A549 (cell line): ENCODE data around the gene AP3B1.

Source experiments
- CTCF ChIP-seq: fragments of >200 bp; sonication (Bioruptor Twin); formaldehyde crosslinking; IDR thresholded peaks from 3 replicates; pipeline ENCODE4 v1.5.1; 2016
- EHMT2 ChIP-seq: fragments of 200-600 bp; sonication (generic); IDR thresholded peaks from 2 replicates; pipeline ENCODE4 v1.6.1; 2016; ENCODE audit warnings: antibody characterized with exemption, low read depth, mild to moderate bottlenecking, moderate library complexity
- KDM1A ChIP-seq: fragments of 200-600 bp; sonication (generic); IDR thresholded peaks from 2 replicates; pipeline ENCODE4 v1.6.1; 2016; ENCODE audit warnings: low read depth, mild to moderate bottlenecking
- PHF8 ChIP-seq: fragments of 200-600 bp; sonication (generic); IDR thresholded peaks from 2 replicates; pipeline ENCODE4 v1.6.1; 2016; ENCODE audit warnings: low read depth, mild to moderate bottlenecking, antibody characterized with exemption, moderate library complexity, borderline replicate concordance
- RFX5 ChIP-seq: fragments of 450-650 bp; IDR thresholded peaks from 2 replicates; pipeline ENCODE4 v1.7.1; 2014; ENCODE audit warnings: antibody characterized with exemption, mild to moderate bottlenecking, moderate library complexity
- SMC3 ChIP-seq: fragments of >200 bp; sonication (Bioruptor Twin); formaldehyde crosslinking; IDR thresholded peaks from 3 replicates; pipeline ENCODE4 v1.6.1; 2018; ENCODE audit warnings: inconsistent platforms

- TF ChIP-seq KDM1A (no peak), SMC3 (no peak), CTCF (no peak), RFX5 (no peak), PHF8 (no peak), EHMT2 (no peak)
Measured at GRCh38 chr5:78002690-78003089, 291.8 kb downstream of the AP3B1 start.
